Brain microvascular endothelial cell (primary cell): ENCODE results near the gene ADCK1.

ENCODE experiments used
- DNase-seq: peaks from one replicate; pipeline ENCODE4 v3.0.0-alpha.2; 2020
- H3K27ac ChIP-seq: fragments of 250-450 bp; sonication (Bioruptor Pico); 2 replicates; pipeline ENCODE4 v1.5.1; 2020; ENCODE audit warnings: mild to moderate bottlenecking, moderate library complexity
- H3K27me3 ChIP-seq: fragments of 250-450 bp; sonication (Bioruptor Pico); replicated peaks from 2 replicates; pipeline ENCODE4 v1.5.1; 2020; ENCODE audit warnings: mild to moderate bottlenecking
- H3K36me3 ChIP-seq: fragments of 250-450 bp; sonication (Bioruptor Pico); replicated peaks from 2 replicates; pipeline ENCODE4 v1.5.1; 2020; ENCODE audit warnings: mild to moderate bottlenecking
- H3K4me3 ChIP-seq: 2 replicates; pipeline ENCODE4 v1.5.1; 2011; ENCODE audit warnings: low read depth, mild to moderate bottlenecking, control low read depth, low read length, moderate library complexity
- CTCF ChIP-seq: IDR thresholded peaks from 2 replicates; pipeline ENCODE4 v1.5.1; 2011; ENCODE audit warnings: low read depth, mild to moderate bottlenecking, moderate library complexity, low read length, control low read depth, inconsistent platforms; ENCODE audit errors: missing control alignments
- in situ Hi-C: cut with HindIII; loops from 2 replicates; pipeline ENCODE4 v1.10.0; 2017; ENCODE audit warnings: low sequenced_read_pairs, low pct_ligation_motif_present

Gene ADCK1

GRCh38 chr14:77799863-77800730 lies at the start of gene ADCK1:
Gene ADCK1 (plus strand): TSS chr14:77800109. CDS start chr14:77818979, 18,870 bp downstream.
- Histone ChIP-seq H3K4me3 (peak within 1 kb of the TSS; percentile 76), H3K27ac (peak within 1 kb of the TSS; percentile 28), H3K27me3 (no peaks in the 10 kb centered on the region), H3K36me3 (no peaks in the 10 kb centered on the region)
- in situ Hi-C loops, result no loop called here
- peak; percentile 70 for TF ChIP-seq CTCF
- peak; percentile 61 for DNase-seq

- Histone ChIP-seq H3K27me3 (no peaks in the 10 kb centered on the region), H3K4me3 (no peak overlapping the region), H3K36me3 (peaks cover 37% of the 10 kb centered on the region), H3K27ac (no peak overlapping the region)
- TF ChIP-seq CTCF, result no peak
- in situ Hi-C loops, result no loop called here
- DNase-seq, result no peak
These were observed 47.6 kb upstream of the ADCK1 start for GRCh38 chr14:77752266-77752665.

- Histone ChIP-seq H3K4me3 (no peak overlapping the region), H3K36me3 (peaks cover 37% of the 10 kb centered on the region), H3K27ac (no peak overlapping the region), H3K27me3 (no peaks in the 10 kb centered on the region)
- no peak for DNase-seq
- TF ChIP-seq CTCF, result no peak
- in situ Hi-C loops, result no loop called here
These were observed 47.0 kb upstream of the ADCK1 start for GRCh38 chr14:77752799-77753516.

GRCh38 chr14:77760381-77761204 lies 39.3 kb upstream of the ADCK1 start, which contains the start of gene SNW1:
Gene SNW1 (minus strand): TSS chr14:77761156. CDS start chr14:77761127, 29 bp downstream.
- H3K27me3 ChIP-seq, result no peaks in the 10 kb centered on the region
- in situ Hi-C loops, result no loop called here
- peak; percentile 64 for DNase-seq
- peak within 1 kb of the TSS; percentile 89 for H3K27ac ChIP-seq
- no peaks in the 10 kb centered on the region for H3K36me3 ChIP-seq
- peak within 1 kb of the TSS; percentile 95 for H3K4me3 ChIP-seq
- TF ChIP-seq CTCF, result peak; percentile 9

GRCh38 chr14:77761205-77761931 lies 38.5 kb upstream of the ADCK1 start:
- DNase-seq, result peak; percentile 94
- H3K36me3 ChIP-seq, result no peaks in the 10 kb centered on the region
- H3K4me3 ChIP-seq, result peak overlapping the region; percentile 95
- no peaks in the 10 kb centered on the region for H3K27me3 ChIP-seq
- peak; percentile 37 for TF ChIP-seq CTCF
- in situ Hi-C loops, result no loop called here
- peak overlapping the region; percentile 89 for H3K27ac ChIP-seq
